GM12892 (cell line): ENCODE data around the gene SRGAP2C.
"Not testable (repeated sequence)": the region's sequence is repeated elsewhere in the genome, so short reads cannot be mapped to it uniquely, and the experiment has no call there.

Experiments used
- POLR2A ChIP-seq: IDR thresholded peaks from 2 replicates; pipeline ENCODE4 v1.6.1; 2011; ENCODE audit warnings: low read depth, low read length, control low read depth
- TAF1 ChIP-seq: IDR thresholded peaks from 2 replicates; pipeline ENCODE4 v1.6.1; 2011; ENCODE audit warnings: low read depth, mild to moderate bottlenecking, control low read depth, low read length, borderline replicate concordance

GRCh38 chr1:121316081-121316480, 131.3 kb downstream of the SRGAP2C start:
- not testable (repeated sequence) for TF ChIP-seq POLR2A, TAF1
